WERI-Rb-1 (cell line): ENCODE measurements around the gene AFF1.

ENCODE experiments used
- DNase-seq: peaks from one replicate; pipeline ENCODE4 v3.0.0-alpha.2; 2020
- H3K27ac ChIP-seq: fragments of 250-450 bp; sonication (Bioruptor Pico); 2 replicates; pipeline ENCODE4 v1.5.1; 2020; ENCODE audit warnings: mild to moderate bottlenecking, moderate library complexity
- H3K27me3 ChIP-seq: fragments of 250-450 bp; sonication (Bioruptor Pico); 2 replicates; pipeline ENCODE4 v1.5.1; 2021; ENCODE audit warnings: mild to moderate bottlenecking, low read depth, moderate library complexity; ENCODE audit not compliant: insufficient read depth, severe bottlenecking
- H3K36me3 ChIP-seq: fragments of 250-450 bp; sonication (Bioruptor Pico); 2 replicates; pipeline ENCODE4 v1.5.1; 2020; ENCODE audit warnings: mild to moderate bottlenecking, moderate library complexity
- H3K4me3 ChIP-seq: 2 replicates; pipeline ENCODE4 v1.5.1; 2011; ENCODE audit warnings: low read depth, mild to moderate bottlenecking, control low read depth, low read length
- H3K9me3 ChIP-seq: fragments of 250-450 bp; sonication (Bioruptor Pico); 2 replicates; pipeline ENCODE4 v1.5.1; 2021; ENCODE audit warnings: mild to moderate bottlenecking, moderate library complexity; ENCODE audit not compliant: severe bottlenecking
- CTCF ChIP-seq: IDR thresholded peaks from 2 replicates; pipeline ENCODE4 v1.5.1; 2011; ENCODE audit warnings: low read depth, mild to moderate bottlenecking, control low read depth, inconsistent platforms, low read length

The AFF1 gene

GRCh38 chr4:87120010-87120409 lies 185.2 kb downstream of the AFF1 start:
- peaks cover 76% of the 10 kb centered on the region for H3K36me3 ChIP-seq
- TF ChIP-seq CTCF, result no peak

GRCh38 chr4:87120411-87121162 lies 185.8 kb downstream of the AFF1 start:
- no peak for TF ChIP-seq CTCF
- no peak overlapping the region for H3K4me3 ChIP-seq
- H3K9me3 ChIP-seq, result no peaks in the 10 kb centered on the region
- no peaks in the 10 kb centered on the region for H3K27me3 ChIP-seq
- no peak overlapping the region for H3K27ac ChIP-seq
- peaks cover 78% of the 10 kb centered on the region for H3K36me3 ChIP-seq
- no peak for DNase-seq

More at GRCh38 chr4:87120010-87120409, 185.2 kb downstream of the AFF1 start:
- Histone ChIP-seq H3K9me3 (no peaks in the 10 kb centered on the region), H3K27me3 (no peaks in the 10 kb centered on the region), H3K4me3 (no peak overlapping the region), H3K27ac (no peak overlapping the region)
- DNase-seq, result no peak

- peaks cover 78% of the 10 kb centered on the region for H3K36me3 ChIP-seq
- H3K27me3 ChIP-seq, result no peaks in the 10 kb centered on the region
- H3K4me3 ChIP-seq, result no peak overlapping the region
- H3K9me3 ChIP-seq, result no peaks in the 10 kb centered on the region
- DNase-seq, result no peak
- TF ChIP-seq CTCF, result no peak
- H3K27ac ChIP-seq, result no peak overlapping the region
Measured at GRCh38 chr4:87121341-87122065, 186.7 kb downstream of the AFF1 start.

DNA sequence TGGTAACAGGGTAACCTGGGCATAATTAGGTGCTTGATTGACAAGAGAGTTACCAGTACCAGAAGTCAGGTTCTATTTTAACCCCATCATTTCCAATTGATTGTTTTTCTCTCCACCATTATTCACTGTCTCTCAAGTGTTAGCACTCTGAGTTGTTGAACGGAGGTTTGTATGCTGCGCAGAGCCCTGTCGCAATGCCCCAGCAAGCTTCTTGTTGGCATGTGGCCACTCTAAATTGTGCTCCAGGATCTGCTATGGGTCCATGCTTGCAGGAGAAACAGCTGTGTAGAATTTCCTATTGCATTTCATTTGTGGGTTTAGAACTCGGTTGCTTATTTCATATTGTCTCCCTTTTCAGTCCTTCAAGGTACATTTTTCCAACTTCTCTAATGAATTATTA lies 187.4 kb downstream of the AFF1 start:
- no peak for DNase-seq
- Histone ChIP-seq H3K4me3 (no peak overlapping the region), H3K9me3 (no peaks in the 10 kb centered on the region), H3K36me3 (peaks cover 78% of the 10 kb centered on the region), H3K27ac (no peak overlapping the region), H3K27me3 (no peaks in the 10 kb centered on the region)
- no peak for TF ChIP-seq CTCF

DNA sequence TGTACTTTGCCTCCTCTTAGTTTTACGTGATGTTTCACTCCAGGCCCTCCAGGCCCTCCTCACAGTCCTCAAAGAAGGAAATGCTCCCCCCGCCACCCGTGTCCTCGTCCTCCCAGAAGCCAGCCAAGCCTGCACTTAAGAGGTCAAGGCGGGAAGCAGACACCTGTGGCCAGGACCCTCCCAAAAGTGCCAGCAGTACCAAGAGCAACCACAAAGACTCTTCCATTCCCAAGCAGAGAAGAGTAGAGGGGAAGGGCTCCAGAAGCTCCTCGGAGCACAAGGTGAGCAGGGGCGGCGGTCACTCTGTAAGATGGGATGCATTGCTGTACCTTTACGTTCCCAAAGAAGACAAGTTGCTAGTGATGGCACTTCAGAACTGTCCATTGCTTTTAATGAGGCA lies 191.2 kb downstream of the AFF1 start:
- TF ChIP-seq CTCF, result no peak
- Histone ChIP-seq H3K27ac (no peak overlapping the region), H3K36me3 (peaks cover 80% of the 10 kb centered on the region), H3K4me3 (no peak overlapping the region), H3K27me3 (no peaks in the 10 kb centered on the region), H3K9me3 (no peaks in the 10 kb centered on the region)
- no peak for DNase-seq
